ENCODE data around the gene CNOT11. TPM values are rescaled to one million over a fixed set of nuclear protein-coding genes. Genes with fewer than 3 reads are reported as not detected.

CNOT11 gene
- total and polyA plus RNA-seq, 2 of the 13 experiments (the other 11 are each of a cell fraction or from before 2014, with no cell fraction given): 114 to 209 TPM

- no peak for TF ChIP-seq ZBTB40 (IDR thresholded peaks at IDR 0.05)
- peak; percentile 54 for TF ChIP-seq ZBTB40 (CRISPR knock-in tag; IDR thresholded peaks at IDR 0.05)
- TF ChIP-seq ZBTB44 (CRISPR knock-in tag; IDR thresholded peaks at IDR 0.05): no peak
- peak; percentile 82 for TF ChIP-seq RBFOX2 (IDR thresholded peaks at IDR 0.05; ENCODE audit: low read depth, low read length)
- peak; percentile 38; the same call in 1 of the 2 replicates for TF ChIP-seq ZFP90 (CRISPR knock-in tag; IDR thresholded peaks at IDR 0.05; ENCODE audit: borderline replicate concordance)
- peak; percentile 22; the same call in 1 of the 2 replicates for TF ChIP-seq ZNF333 (CRISPR knock-in tag; IDR thresholded peaks at IDR 0.05; ENCODE audit: borderline replicate concordance)
- no peak for TF ChIP-seq RXRA (CRISPR knock-in tag; IDR thresholded peaks at IDR 0.05)
- peak; percentile 16; the same call in 1 of the 2 replicates for TF ChIP-seq GABPB1 (CRISPR knock-in tag; IDR thresholded peaks at IDR 0.05)
- peak; percentile 21; the same call in 1 of the 2 replicates for TF ChIP-seq ZNF501 (CRISPR knock-in tag; IDR thresholded peaks at IDR 0.05)
- TF ChIP-seq ARID4A (CRISPR knock-in tag; IDR thresholded peaks at IDR 0.05; ENCODE audit: borderline replicate concordance): peak; percentile 72; the same call in 1 of the 2 replicates
- TF ChIP-seq ATF6 (CRISPR knock-in tag; conservative IDR thresholded peaks at IDR 0.05): no peak
Observed at GRCh38 chr2:101253013-101253702, 472 bp downstream of the CNOT11 start (continued).

Data from HepG2 (cell line).